Loucy (cell line): ENCODE data around the gene CYTIP.

Experiments
- CTCF ChIP-seq: fragments of 200-600 bp; sonication (generic); conservative IDR thresholded peaks from 2 replicates; pipeline ENCODE4 v1.5.1; 2014; ENCODE audit warnings: mild to moderate bottlenecking, antibody characterized with exemption, low read length
- EZH2phosphoT487 ChIP-seq: fragments of 200-600 bp; IDR thresholded peaks from 2 replicates; pipeline ENCODE4 v1.6.1; 2018; ENCODE audit warnings: antibody characterized with exemption, mild to moderate bottlenecking, moderate library complexity, borderline replicate concordance

DNA sequence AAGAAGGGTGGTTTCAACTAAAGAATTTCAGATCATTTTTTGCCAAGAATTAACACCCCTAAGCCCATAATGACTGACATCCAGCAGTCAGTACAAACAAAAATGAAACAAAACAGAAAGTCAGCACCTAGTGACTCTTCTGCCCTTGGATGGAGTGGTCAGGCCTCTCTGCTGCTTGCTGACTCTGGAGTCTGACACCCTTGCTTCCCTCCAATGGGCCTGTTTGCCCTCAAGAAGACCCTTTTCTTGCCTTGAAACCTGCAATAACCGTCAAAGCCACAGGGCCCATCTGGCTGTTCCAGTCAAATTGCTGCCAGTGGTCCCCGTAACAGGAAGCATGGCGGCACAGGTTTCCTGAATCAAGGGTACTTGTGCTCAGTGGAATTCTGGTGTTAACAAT is 27.2 kb upstream of the CYTIP start:
- TF ChIP-seq CTCF (no peak), EZH2phosphoT487 (no peak)
